Adrenal gland (tissue), 5 donors: ENCODE results near the gene TXN.

Experiments used
- POLR2A ChIP-seq, 2 donors: fragments of 450-650 bp; IDR thresholded peaks; one replicate each; pipeline ENCODE4 v1.6.1; 2017; ENCODE audit warnings: antibody characterized with exemption in 2 of 2, mild to moderate bottlenecking in 2 of 2, moderate library complexity in 1 of 2
- TF ChIP-seq, protein P1 (sequence below), 6 experiments: fragments of 450-650 bp in 4 of 6; fragments of 200-600 bp in 2 of 6; sonication (generic) in 1 of 6; IDR thresholded peaks; 1 replicate in 5 of 6; 2 replicates in 1 of 6; pipeline versions ENCODE4 v1.5.1 to v1.8.0; 2016 to 2021; ENCODE audit warnings: antibody characterized with exemption in 6 of 6, mild to moderate bottlenecking in 2 of 6, moderate library complexity in 1 of 6
- donor health status: DM: no; HTN: no; CAD: no.

DNA sequence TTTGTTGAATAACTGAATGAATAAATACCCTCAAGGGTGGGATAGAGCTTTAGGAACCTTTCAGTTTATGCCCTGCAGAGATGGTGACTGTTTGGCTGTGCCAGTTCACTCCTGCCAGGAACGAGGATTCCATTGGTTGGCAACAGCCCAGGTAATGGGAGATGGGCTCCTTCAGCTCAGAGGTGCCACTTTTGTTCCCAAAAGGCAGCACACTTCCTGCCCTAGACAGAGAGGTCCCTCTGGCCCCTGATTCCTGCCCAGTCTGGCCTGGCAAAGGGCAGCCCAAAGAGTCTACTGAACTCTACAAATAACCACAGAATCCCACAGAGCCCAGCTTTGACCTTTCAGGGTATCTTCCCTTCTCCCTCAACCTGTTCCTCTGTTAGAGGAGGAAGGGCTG, 49.9 kb downstream of the TXN start:
- TF ChIP-seq, protein P1, sequence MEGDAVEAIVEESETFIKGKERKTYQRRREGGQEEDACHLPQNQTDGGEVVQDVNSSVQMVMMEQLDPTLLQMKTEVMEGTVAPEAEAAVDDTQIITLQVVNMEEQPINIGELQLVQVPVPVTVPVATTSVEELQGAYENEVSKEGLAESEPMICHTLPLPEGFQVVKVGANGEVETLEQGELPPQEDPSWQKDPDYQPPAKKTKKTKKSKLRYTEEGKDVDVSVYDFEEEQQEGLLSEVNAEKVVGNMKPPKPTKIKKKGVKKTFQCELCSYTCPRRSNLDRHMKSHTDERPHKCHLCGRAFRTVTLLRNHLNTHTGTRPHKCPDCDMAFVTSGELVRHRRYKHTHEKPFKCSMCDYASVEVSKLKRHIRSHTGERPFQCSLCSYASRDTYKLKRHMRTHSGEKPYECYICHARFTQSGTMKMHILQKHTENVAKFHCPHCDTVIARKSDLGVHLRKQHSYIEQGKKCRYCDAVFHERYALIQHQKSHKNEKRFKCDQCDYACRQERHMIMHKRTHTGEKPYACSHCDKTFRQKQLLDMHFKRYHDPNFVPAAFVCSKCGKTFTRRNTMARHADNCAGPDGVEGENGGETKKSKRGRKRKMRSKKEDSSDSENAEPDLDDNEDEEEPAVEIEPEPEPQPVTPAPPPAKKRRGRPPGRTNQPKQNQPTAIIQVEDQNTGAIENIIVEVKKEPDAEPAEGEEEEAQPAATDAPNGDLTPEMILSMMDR (IDR thresholded peaks at IDR 0.05), result no peak
- no peak for TF ChIP-seq POLR2A (IDR thresholded peaks at IDR 0.05)
